ENCODE results near the gene EIF3B.

DNA sequence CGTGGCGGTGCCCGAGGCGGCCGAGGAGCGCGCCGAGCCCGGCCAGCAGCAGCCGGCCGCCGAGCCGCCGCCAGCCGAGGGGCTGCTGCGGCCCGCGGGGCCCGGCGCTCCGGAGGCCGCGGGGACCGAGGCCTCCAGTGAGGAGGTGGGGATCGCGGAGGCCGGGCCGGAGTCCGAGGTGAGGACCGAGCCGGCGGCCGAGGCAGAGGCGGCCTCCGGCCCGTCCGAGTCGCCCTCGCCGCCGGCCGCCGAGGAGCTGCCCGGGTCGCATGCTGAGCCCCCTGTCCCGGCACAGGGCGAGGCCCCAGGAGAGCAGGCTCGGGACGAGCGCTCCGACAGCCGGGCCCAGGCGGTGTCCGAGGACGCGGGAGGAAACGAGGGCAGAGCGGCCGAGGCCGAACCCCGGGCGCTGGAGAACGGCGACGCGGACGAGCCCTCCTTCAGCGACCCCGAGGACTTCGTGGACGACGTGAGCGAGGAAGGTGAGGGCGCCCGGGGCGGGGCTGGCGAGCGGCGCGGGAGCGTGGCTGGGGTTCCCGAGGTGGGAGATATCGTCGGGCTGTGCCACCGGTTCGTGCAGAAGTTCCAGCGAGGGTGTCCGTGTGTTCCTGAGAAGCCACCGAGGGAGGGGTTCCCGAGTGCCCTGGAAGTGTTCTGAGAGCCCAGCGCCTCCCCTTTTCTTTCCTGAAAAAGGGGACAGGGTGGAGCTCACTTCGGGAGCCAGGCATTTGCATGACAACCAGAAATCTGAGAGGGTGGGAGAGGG, 495 bp downstream of the EIF3B start:
- TF ChIP-seq, protein P1, sequence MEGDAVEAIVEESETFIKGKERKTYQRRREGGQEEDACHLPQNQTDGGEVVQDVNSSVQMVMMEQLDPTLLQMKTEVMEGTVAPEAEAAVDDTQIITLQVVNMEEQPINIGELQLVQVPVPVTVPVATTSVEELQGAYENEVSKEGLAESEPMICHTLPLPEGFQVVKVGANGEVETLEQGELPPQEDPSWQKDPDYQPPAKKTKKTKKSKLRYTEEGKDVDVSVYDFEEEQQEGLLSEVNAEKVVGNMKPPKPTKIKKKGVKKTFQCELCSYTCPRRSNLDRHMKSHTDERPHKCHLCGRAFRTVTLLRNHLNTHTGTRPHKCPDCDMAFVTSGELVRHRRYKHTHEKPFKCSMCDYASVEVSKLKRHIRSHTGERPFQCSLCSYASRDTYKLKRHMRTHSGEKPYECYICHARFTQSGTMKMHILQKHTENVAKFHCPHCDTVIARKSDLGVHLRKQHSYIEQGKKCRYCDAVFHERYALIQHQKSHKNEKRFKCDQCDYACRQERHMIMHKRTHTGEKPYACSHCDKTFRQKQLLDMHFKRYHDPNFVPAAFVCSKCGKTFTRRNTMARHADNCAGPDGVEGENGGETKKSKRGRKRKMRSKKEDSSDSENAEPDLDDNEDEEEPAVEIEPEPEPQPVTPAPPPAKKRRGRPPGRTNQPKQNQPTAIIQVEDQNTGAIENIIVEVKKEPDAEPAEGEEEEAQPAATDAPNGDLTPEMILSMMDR (IDR thresholded peaks at IDR 0.05; ENCODE audit: low read length): no peak
- no peak for TF ChIP-seq EZH2 (IDR thresholded peaks at IDR 0.05; ENCODE audit: borderline replicate concordance, low read length)
